HG03354 (cell line): Measurements from ENCODE around the gene RPGR.

ENCODE experiments used
- ATAC-seq: cut with Tn5 transposase; IDR thresholded peaks from one replicate; pipeline ENCODE4 v1.9.1; 2021; ENCODE audit warnings: mild to moderate bottlenecking; ENCODE audit not compliant: unreplicated experiment, poor library complexity, severe bottlenecking

The RPGR gene, protein sequence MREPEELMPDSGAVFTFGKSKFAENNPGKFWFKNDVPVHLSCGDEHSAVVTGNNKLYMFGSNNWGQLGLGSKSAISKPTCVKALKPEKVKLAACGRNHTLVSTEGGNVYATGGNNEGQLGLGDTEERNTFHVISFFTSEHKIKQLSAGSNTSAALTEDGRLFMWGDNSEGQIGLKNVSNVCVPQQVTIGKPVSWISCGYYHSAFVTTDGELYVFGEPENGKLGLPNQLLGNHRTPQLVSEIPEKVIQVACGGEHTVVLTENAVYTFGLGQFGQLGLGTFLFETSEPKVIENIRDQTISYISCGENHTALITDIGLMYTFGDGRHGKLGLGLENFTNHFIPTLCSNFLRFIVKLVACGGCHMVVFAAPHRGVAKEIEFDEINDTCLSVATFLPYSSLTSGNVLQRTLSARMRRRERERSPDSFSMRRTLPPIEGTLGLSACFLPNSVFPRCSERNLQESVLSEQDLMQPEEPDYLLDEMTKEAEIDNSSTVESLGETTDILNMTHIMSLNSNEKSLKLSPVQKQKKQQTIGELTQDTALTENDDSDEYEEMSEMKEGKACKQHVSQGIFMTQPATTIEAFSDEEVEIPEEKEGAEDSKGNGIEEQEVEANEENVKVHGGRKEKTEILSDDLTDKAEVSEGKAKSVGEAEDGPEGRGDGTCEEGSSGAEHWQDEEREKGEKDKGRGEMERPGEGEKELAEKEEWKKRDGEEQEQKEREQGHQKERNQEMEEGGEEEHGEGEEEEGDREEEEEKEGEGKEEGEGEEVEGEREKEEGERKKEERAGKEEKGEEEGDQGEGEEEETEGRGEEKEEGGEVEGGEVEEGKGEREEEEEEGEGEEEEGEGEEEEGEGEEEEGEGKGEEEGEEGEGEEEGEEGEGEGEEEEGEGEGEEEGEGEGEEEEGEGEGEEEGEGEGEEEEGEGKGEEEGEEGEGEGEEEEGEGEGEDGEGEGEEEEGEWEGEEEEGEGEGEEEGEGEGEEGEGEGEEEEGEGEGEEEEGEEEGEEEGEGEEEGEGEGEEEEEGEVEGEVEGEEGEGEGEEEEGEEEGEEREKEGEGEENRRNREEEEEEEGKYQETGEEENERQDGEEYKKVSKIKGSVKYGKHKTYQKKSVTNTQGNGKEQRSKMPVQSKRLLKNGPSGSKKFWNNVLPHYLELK

DNA sequence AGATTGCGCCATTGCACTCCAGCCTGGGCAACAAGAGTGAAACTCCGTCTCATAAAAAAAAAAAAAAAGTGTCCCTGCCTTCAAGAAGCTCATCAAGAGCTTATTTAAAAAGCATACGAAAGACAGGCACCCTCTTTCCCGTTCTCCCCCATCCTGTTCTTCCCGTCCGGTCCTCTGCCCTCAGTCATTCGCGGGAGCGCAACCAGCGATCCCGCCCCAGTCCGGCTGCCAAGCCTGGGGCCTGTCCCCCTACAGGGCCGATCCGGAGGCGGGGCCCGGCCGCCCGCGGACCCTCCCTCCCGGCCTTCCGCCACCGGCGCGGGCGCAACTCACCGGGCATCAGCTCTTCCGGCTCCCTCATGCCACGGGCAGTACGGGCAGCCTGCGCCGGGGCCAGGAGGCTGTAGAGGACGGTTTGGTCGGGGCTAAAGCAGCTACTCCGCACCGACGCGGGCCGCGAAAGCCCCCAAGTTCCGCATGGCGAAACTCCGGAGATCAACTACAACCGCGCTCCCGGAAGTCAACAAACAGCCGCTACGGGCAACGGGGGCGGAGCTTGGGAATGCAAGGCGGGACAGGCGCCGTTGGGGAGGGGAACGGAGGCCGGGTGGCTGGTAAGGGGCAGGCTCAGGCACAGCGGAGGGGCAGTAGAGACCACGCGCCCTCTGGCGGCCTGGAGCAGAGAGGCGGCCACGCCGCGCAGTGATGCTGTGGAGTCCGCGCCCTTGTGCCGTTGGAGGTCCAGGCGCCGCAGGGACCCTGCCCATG lies at the start of gene RPGR:
Gene RPGR (minus strand): TSS at position 503 of the 768 bp plus-strand sequence. CDS start 142 bp downstream, at position 361.
- peak; percentile 97 for ATAC-seq

DNA sequence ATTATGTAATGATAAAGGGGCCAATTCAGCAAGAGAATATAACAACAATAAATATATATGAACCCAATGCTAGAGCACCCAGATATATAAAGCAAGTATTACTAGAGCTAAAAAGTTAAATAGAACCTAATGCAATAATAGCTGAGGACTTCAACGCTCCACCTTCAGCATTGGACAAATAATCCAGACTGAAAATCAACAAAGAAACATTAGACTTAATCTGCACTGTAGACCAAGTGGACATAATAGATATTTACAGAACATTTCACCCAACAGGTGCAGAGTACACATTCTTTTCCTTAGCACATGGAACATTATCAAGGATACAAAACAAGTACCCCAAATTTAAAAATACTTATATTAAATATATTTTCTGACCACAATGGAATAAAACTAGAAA lies 49.4 kb upstream of the RPGR start:
- no peak for ATAC-seq

DNA sequence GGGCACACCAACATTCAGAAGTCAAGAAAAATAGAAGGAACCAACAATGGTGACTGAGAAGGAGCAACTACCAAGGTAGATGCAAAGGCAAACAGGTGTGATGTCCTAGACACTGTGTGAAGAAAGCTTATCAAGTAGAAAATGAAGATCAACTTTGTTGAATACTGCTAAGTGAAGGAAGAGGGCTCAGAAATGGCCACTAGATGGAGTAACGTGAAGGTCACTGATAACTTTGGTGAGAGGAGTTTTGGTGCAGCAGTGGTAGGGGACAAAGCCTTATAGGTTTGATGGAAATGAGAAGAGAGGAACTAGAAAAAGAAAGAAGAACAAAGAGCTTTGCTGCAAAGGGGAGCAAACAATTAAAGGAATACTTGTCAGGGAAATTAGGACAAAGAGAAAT lies 48.6 kb upstream of the RPGR start:
- ATAC-seq = peak; percentile 53

DNA sequence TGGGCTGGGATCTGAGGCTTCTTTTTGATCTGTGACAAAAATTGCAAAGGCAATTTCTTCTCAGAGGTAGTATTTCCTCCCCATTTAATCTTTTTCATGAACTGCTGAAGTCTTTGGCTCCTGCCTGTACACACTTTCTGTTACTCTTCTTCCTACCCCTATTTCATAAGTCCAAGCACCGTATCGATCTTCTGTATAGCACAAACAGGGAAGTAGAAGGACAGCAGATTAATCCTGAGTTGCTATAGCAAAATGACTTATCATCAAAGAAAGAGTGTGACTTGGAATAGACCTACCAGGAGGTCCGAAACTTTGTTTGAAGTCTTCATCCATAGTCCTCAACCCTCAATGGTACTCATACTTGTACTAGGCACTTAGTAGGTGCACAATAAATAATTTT lies 47.1 kb upstream of the RPGR start:
- ATAC-seq = no peak

DNA sequence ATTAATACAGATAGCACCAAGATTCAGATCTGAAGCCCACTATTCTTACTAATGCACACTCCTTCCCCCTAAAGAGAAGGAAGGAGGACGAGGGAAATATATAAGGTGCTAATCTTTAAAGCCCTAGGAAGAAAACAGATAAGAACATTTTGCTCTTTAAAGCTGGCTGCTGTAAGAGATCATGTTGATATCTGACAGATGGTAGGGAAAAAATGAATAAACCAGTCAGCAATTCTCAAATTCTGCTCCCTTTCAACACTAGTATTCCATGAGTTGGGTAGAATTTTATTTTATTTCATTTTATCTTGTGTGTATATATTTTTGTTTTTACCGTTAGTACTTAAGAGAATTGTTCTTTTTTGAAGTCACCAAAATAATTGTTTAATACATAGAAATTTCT lies 44.3 kb upstream of the RPGR start:
- ATAC-seq = no peak

DNA sequence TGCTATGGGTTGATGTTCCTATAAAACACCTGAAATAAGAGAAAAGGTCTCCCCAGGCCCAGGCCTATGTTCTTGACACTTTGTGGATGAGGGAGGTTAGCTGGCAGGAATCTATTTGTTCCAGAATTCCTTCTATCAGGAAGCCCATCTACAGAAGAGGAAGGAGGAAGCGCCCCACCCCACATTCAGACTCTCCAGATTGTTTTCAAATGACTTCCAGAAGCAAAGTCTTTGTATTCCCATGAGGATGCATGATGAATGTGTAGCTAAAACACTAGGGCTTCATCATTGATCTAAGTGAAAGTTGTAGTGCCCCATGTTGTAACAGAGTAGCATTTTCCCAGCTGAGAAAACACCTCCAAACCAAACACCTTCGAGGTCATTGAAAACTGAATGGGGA lies 41.5 kb upstream of the RPGR start:
- ATAC-seq = no peak

DNA sequence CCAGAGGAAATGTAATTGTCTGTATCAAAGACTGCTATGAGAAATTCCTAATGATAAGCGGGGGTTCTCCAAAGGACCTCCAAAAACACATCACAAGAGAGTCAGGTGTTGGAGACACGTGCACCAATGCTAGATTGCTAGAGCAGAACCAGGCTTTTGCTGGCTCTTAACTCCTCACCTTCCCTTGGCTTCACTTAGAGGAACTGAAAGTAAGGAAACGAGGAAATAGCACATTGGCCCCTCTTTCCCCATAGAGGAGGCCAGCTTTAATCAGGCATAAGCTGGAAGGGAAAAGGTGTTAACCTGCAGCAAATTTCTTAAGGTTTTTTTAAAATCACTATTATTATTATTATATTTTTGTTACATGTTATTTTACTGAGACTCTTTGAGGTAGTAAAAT lies 38.6 kb upstream of the RPGR start:
- no peak for ATAC-seq

DNA sequence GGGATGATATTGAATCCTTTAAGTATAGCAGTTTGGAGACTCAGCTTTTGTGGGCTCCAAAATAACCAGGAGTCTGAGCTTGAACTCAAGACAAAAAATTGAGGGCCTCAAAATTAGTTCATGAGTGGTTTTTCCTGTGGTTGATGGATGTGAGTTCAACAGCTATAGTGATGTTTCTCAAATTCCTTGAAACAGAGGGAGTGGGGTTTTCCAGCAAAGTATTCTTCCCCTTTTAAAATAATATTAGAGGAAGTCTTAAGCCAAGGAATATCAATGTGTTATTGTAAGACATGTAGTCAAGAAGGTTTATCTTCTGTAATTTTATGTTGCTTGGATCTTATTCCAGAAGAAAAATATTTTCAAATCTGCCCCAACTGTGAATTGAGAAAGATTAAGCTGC lies 35.7 kb upstream of the RPGR start:
- no peak for ATAC-seq

DNA sequence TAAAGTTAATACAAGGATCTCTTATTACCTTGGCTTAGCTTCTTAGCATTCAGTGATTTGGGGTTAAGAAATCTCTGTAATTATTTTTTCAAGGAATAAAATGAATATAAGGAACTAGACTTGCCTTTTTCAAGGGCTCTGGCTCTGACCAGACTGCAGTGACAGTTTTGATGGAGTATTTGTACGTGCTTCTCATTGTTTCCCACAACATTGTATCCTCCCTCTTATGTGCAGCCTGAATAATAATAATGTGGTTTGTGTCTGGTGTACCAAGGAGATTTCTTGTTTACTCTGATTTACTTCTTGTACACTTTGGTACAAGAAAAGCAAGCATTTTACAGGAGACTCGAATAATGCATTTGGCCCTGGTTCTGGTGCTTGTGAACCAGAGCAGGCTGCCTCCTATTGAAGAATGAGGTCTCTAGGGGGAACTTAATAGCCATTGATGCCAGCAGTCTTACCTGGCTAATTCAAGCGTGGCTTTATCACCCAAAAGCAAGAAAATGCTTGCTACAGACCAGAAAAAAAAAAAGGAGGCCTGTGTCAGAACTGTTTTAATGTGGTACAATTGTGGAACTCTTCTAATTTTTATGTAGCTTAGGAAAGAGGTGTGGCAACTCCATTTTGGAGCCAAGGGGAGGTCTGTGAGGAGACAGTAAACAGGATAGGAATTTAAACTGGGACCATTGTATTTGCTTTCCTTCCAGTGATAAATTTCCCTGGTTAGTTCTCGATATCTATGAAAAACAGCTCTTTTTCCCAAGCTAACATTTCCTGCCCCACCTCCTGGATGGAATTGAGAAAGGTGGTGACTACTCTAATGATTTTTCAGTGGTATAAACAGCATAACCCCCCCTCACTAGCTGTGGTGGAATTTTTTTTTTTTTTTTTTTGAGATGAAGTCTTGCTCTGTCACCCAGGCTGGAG lies 30.7 kb upstream of the RPGR start:
- ATAC-seq = no peak

DNA sequence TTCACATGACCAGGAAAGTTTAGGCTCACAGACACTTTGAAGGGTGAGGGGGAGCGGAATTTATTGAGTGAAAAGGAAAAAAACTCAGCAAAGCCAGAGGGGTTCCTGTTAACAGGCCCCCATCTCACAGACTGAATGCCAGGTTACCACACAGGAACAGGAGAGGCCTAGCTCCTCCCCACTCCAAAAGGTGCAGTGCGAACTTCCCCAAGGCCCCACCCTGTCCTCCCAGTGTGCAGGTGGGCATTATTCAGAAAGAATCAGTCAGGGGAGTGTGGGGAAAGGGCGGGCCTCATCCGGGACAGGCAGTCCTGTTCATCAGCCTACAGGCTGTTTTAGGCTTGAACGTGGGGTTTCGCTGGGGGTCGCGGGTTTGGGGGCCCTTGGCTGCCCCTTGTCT lies 29.1 kb upstream of the RPGR start:
- ATAC-seq = no peak

DNA sequence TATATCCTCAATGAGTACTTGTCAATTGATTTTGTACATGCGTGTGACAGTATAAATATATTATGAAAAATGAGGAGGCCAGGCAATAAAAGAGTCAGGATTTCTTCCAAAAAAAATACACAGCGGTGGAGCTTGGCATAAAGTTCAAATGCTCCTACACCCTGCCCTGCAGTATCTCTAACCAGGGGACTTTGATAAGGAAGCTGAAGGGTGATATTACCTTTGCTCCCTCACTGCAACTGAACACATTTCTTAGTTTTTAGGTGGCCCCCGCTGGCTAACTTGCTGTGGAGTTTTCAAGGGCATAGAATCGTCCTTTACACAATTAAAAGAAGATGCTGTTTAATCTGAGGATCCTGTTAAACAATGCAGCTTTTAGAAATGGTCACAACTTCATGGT lies 25.1 kb upstream of the RPGR start, which contains the start of gene OTC:
Gene OTC (plus strand): TSS at position 243 of the 400 bp plus-strand sequence. CDS start 93 bp downstream, at position 336.
- no peak for ATAC-seq

DNA sequence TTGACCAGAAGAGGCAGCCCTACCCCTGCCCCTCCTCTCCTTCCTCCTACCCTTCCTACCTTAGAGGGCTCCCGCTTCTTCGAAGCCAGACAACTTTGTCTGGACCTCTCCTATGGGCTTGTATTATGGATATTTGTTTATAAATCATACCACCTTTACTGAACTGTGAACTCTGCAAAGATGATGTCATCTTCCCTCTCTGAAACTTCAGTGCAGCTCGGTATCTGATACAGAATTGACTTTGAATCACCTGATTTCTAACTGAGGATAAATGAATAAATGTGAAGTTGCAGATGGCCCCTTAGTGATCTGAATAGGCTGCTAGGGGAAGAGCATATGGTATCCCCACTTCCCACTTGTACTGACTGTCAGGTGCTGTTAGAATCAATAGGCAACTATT lies 24.0 kb upstream of the RPGR start:
- no peak for ATAC-seq

DNA sequence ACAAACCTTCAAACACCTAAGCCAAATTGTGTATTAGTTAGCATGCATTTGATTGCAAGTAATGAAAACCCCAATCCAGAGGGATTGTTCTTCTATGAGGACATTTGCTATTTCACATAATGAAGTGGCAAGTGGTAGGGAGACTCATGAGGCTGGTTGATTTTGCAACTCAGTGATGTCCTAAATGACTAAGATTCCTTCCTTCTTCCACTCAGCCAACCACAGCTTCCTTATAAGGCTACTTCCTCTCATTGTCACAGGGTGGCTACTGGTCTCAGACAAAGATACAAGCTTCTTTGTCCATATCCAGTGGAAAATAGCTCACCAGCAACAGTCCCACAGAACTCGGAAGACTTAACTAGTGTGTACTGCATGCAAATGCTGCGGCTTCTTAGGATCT lies 19.8 kb upstream of the RPGR start:
- ATAC-seq = peak; percentile 62

DNA sequence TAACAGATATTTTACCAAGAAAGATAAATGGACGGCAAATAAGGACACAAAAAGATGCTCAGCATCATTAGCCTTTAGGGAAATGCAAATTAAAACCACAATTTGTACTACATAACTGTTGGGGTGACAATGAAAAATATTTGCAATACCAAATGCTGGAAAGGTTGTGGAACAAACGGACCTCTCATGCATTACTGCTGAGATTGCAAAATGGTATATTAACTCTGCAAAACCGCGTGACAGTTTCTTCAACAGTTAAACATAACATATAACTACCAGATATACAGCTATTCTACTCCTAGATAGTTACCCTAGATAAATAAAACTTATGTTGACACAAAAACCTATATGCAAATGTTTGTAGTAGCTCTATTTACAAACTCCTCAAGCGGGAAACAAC lies 18.8 kb upstream of the RPGR start:
- ATAC-seq = no peak

DNA sequence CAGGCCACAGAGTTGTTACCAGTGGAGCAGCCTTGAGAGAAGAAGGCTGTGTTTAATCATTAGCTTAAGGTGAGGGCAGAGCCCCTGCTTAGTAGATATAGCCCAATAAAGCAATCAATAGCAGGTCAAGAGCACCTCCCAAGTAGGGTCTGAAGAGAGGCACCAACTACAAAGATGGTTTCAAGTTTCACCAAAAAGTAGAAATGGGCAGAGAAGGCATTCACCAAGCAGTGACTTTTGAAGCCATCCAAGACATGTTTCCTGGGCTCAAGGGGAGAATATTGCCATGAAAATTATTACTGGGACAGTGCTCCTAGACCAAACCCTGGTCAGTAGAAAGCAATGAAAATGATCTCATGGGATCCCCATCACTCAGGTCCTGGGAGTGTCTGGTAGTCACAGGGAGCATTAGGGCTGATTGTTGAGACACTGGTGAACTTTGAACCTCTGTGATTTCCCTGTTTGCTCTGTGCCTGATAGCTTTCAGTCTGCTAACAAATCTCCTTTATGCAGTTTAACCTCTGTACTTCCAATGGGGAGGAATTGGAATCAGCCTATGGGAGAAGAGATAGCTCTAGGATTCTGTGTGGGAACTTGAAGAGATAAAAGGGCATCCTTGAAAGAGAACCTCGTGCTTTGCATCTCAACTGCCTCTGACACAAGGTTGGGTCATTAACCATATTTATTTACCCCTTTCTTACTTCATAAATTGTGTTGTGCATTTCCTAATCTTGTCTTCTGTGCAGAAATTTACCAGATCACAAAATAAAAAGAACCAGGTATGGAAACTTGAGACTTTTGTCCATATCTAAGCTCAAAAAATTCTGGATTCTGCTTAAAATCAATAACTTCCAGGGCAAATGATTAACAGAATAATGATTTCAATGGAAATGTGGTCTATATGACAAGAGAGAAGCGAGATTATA lies 15.8 kb upstream of the RPGR start:
- ATAC-seq = no peak

DNA sequence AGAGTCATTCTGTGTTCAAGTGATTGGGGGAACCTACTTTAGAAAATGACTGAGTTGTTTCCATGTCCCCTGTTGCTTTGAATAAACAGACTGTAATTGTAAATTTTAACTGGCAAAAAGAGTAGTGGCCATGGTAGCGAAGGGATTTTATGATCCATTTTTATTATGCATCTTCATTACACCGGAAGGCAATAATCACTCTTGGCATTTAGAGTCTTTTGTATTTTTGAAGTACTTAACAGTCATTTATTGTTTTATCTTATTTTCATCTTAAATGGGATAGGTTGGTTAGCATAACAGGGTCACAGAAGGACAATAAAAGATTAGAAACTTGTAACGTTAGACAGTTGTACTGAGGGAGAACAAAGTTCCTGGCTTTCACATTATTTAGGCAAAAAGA lies 14.1 kb upstream of the RPGR start:
- no peak for ATAC-seq

DNA sequence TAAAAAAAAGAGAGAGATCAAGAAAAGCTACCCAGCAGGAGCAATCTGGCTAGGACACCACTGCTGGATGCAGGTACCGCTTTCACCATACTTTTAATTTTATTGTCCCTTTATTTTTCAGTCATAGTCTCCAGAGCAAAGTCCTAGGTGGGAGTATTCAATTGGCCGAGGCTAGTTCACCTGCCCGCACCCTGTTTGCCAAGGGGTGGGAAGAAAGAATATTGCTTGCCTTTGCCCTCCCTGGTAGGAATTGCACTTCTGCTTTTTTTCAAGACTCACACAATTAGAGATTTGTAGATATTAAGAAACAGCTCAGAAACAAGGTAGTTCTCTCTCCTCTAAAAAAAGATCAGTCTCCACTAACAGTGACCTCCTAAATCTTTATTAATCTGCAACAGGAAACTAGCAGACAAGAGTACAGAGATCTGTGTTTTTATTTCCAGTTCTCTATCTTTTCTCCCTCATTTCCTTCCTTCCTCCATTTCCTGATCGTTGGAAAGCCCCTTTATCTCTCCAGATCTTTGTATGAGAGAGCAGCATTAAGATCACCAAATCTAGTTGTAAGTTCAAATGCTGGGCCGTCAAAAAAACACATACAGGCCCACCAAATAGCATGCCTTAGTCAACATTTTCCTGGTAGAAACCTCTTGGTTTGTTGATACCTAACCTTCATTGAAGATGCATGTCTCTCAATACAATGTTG lies 9.4 kb upstream of the RPGR start:
- ATAC-seq = no peak
